ENCODE data around the gene MEF2B. TPM values are rescaled to one million over a fixed set of nuclear protein-coding genes. Genes with fewer than 3 reads are reported as not detected.

The MEF2B gene
- total RNA-seq, 1 donor from 2014 or later: not detected

- DNase-seq: no peak
Measured at GRCh38 chr19:19098084-19098702, 71.9 kb downstream of the MEF2B start.

- no peak for DNase-seq
Measured at GRCh38 chr19:19096641-19097627, 73.1 kb downstream of the MEF2B start.

GRCh38 chr19:19095691-19096090 lies 74.4 kb downstream of the MEF2B start:
- DNase-seq: no peak

Other genes with a start within 250 kb of the MEF2B start
- 12.8 TPM for gene HOMER3, start 229.0 kb downstream of the MEF2B start, total RNA-seq
- gene SUGP2, start 136.7 kb downstream of the MEF2B start, total RNA-seq: 102 TPM
- gene ARMC6, start 136.7 kb downstream of the MEF2B start, total RNA-seq: 47.4 TPM
- 12.6 TPM for gene SLC25A42, start 106.3 kb downstream of the MEF2B start, total RNA-seq
- 6.2 TPM for gene TMEM161A, start 31.8 kb downstream of the MEF2B start, total RNA-seq
- gene BORCS8, start 21.9 kb upstream of the MEF2B start, total RNA-seq: 14.5 TPM
- gene RFXANK, start 22.0 kb upstream of the MEF2B start, total RNA-seq: 14.5 TPM
- gene NR2C2AP, start 33.2 kb upstream of the MEF2B start, total RNA-seq: 12.6 TPM
- 161 TPM for gene NCAN, start 41.7 kb upstream of the MEF2B start, total RNA-seq
- not detected for gene TM6SF2, start 103.0 kb upstream of the MEF2B start, total RNA-seq
- 14.5 TPM for gene SUGP1, start 150.2 kb upstream of the MEF2B start, total RNA-seq
- 31.7 TPM for gene MAU2, start 150.6 kb upstream of the MEF2B start, total RNA-seq
- 14.2 TPM for gene GATAD2A, start 235.4 kb upstream of the MEF2B start, total RNA-seq